Trophoblast cell (in vitro differentiated cells and primary cell): ENCODE results near the gene ATF7IP2.
A peak's percentile ranks its signal among the peaks of the same experiment; 100 is the strongest.

Source experiments
- DNase-seq, 2 donors: peaks; one replicate each; pipeline ENCODE4 v3.0.0-alpha.2; 2016
- H2AFZ ChIP-seq: 2 replicates; pipeline ENCODE4 v1.6.1; 2013; ENCODE audit warnings: low read length, moderate library complexity, mild to moderate bottlenecking; ENCODE audit not compliant: insufficient read depth, poor library complexity
- H2AK5ac ChIP-seq: 2 replicates; pipeline ENCODE4 v1.6.1; 2013; ENCODE audit warnings: mild to moderate bottlenecking, low read length
- H2BK120ac ChIP-seq: 2 replicates; pipeline ENCODE4 v1.6.1; 2013; ENCODE audit warnings: low read length, mild to moderate bottlenecking, moderate library complexity; ENCODE audit not compliant: insufficient read depth, poor library complexity
- H2BK12ac ChIP-seq: 2 replicates; pipeline ENCODE4 v1.6.1; 2013; ENCODE audit warnings: mild to moderate bottlenecking, low read length, moderate library complexity
- H2BK5ac ChIP-seq: 2 replicates; pipeline ENCODE4 v1.6.1; 2013; ENCODE audit warnings: low read length, low read depth, moderate library complexity, mild to moderate bottlenecking; ENCODE audit not compliant: poor library complexity
- H3K14ac ChIP-seq: 2 replicates; pipeline ENCODE4 v1.6.1; 2013; ENCODE audit warnings: mild to moderate bottlenecking, low read length
- H3K18ac ChIP-seq: 2 replicates; pipeline ENCODE4 v1.6.1; 2013; ENCODE audit warnings: mild to moderate bottlenecking, low read length
- H3K23ac ChIP-seq: 2 replicates; pipeline ENCODE4 v1.6.1; 2013; ENCODE audit warnings: low read length
- H3K27ac ChIP-seq: 2 replicates; pipeline ENCODE4 v1.5.1; 2013; ENCODE audit warnings: low read depth, mild to moderate bottlenecking, inconsistent platforms, low read length, moderate library complexity
- H3K27me3 ChIP-seq: 2 replicates; pipeline ENCODE4 v1.6.1; 2013; ENCODE audit warnings: inconsistent platforms, mild to moderate bottlenecking, low read length, moderate library complexity; ENCODE audit not compliant: insufficient read depth
- H3K36me3 ChIP-seq, 2 experiments: 1 replicate in 1 of 2; 2 replicates in 1 of 2; pipeline ENCODE4 v1.6.1; 2013; ENCODE audit warnings: low read length in 2 of 2, mild to moderate bottlenecking in 2 of 2, moderate library complexity in 1 of 2; ENCODE audit not compliant: insufficient read depth in 2 of 2, control insufficient read depth in 1 of 2
- H3K4ac ChIP-seq: 2 replicates; pipeline ENCODE4 v1.6.1; 2013; ENCODE audit warnings: low read depth, mild to moderate bottlenecking, low read length, moderate library complexity
- H3K4me1 ChIP-seq, 2 experiments: 1 replicate in 1 of 2; 2 replicates in 1 of 2; pipeline ENCODE4 v1.6.1; 2013; ENCODE audit warnings: low read length in 2 of 2, mild to moderate bottlenecking in 2 of 2, moderate library complexity in 1 of 2; ENCODE audit not compliant: insufficient read depth in 2 of 2, control insufficient read depth in 1 of 2
- H3K4me2 ChIP-seq: 2 replicates; pipeline ENCODE4 v1.6.1; 2013; ENCODE audit warnings: inconsistent platforms, mild to moderate bottlenecking, low read length, moderate library complexity
- H3K4me3 ChIP-seq: 2 replicates; pipeline ENCODE4 v1.5.1; 2013; ENCODE audit warnings: mild to moderate bottlenecking, low read depth, low read length, inconsistent platforms
- H3K79me1 ChIP-seq: one replicate; pipeline ENCODE4 v1.6.1; 2013; ENCODE audit warnings: low read length
- H3K79me2 ChIP-seq: 2 replicates; pipeline ENCODE4 v1.6.1; 2013; ENCODE audit warnings: low read length, mild to moderate bottlenecking; ENCODE audit not compliant: control insufficient read depth, insufficient read depth, poor library complexity
- H3K9ac ChIP-seq: 2 replicates; pipeline ENCODE4 v1.6.1; 2013; ENCODE audit warnings: mild to moderate bottlenecking, low read length
- H3K9me3 ChIP-seq: 2 replicates; pipeline ENCODE4 v1.6.1; 2013; ENCODE audit warnings: low read depth, mild to moderate bottlenecking, control low read depth, inconsistent platforms, low read length; ENCODE audit not compliant: insufficient read depth
- H4K12ac ChIP-seq: 2 replicates; pipeline ENCODE4 v1.6.1; 2013; ENCODE audit warnings: low read depth, mild to moderate bottlenecking, low read length, moderate library complexity
- H4K8ac ChIP-seq: 2 replicates; pipeline ENCODE4 v1.6.1; 2013; ENCODE audit warnings: low read depth, mild to moderate bottlenecking, low read length, moderate library complexity
- H4K91ac ChIP-seq: one replicate; pipeline ENCODE4 v1.6.1; 2013; ENCODE audit warnings: low read depth, mild to moderate bottlenecking, low read length, moderate library complexity
- WGBS: extraction: QIAGEN DNeasy Blood & Tissue Kit; methylation state at CpG from one replicate; pipeline ENCODE4 v1.1.7; 2013; ENCODE audit warnings: missing lambda C conversion rate; ENCODE audit not compliant: insufficient read length, insufficient coverage; ENCODE audit errors: extremely low coverage; 5-methylcytosine and 5-hydroxymethylcytosine counted together

The ATF7IP2 gene

DNA sequence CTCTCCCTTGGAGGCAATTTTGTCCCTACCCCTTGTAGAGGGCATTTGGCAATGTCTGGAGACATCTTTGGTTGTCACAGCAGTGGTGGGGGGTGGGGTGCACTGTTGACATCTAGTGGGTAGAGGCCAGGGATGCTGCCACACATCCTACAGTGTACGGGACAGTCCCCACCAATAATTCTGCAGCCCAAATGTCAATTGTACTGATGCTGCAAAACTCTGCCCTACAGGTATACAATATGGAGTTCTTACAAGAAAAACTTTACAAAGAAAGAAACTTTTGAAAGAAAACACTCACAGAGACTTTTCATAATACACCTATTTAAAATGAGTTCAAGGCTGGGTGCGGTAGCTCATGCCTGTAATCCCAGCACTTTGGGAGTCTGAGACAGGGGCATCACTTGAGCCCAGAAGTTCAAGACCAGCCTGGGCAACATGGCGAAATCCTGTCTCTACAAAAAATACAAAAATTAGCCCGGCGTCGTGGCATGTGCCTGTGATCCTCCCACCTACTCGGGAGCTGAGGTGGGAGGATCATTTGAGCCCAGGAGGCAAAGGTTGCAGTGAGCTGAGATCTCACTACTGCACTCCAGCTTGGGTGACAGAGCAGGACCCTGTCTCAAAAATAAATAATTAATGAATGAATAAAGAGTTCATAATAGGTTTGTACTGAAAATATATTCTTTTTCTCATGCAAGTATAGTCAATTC is 135.2 kb downstream of the ATF7IP2 start:
- H3K79me2 ChIP-seq: no peaks in the 10 kb centered on the region

DNA sequence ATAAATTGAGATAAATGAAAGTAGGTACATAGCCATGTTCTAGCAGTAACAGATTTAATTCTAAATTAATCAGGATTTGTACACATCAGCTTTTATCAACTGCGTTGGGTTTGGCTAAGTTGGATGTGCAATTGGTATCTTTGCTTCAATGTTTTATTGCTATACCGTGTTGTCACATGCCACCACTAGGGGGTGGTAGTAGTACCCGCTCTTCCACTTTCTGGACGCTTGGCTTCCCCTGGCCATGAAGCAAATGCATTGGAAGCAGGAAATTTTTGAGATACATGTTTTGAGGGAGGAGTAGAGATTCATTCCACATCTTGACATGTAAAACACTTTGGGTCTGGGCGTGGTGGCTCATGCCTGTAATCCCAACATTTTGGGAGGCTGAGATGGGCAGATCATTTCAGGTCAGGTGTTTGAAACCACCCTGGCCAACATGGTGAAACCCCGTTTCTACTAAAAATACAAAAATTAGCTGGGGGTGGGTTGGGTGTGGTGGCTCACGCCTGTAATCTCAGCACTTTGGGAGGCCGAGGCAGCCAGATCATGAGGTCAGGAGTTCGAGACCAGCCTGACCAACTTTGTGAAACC is 135.9 kb downstream of the ATF7IP2 start:
- H3K4me1 ChIP-seq: no peaks in the 10 kb centered on the region
- WGBS: no CpG with 5 or more reads among the region's 9 CpGs

More for the DNA sequence above, 135.2 kb downstream of the ATF7IP2 start:
- Histone ChIP-seq H3K79me1 (no peaks in the 10 kb centered on the region), H4K8ac (no peak overlapping the region), H3K18ac (no peak overlapping the region), H2BK120ac (no peak overlapping the region), H2BK12ac (no peak overlapping the region), H2AK5ac (no peak overlapping the region), H3K4me1 (no peaks in the 10 kb centered on the region), H2BK5ac (no peak overlapping the region), H3K14ac (no peak overlapping the region), H2AFZ (no peak overlapping the region), H3K27ac (no peak overlapping the region), H4K12ac (no peak overlapping the region), H3K23ac (no peak overlapping the region), H3K27me3 (no peaks in the 10 kb centered on the region), H3K4ac (no peak overlapping the region), H3K9ac (peak overlapping the region; percentile 57), H3K9me3 (no peaks in the 10 kb centered on the region), H4K91ac (no peak overlapping the region), H3K4me2 (no peak overlapping the region), H3K36me3 (no peaks in the 10 kb centered on the region), H3K4me3 (no peak overlapping the region)
- WGBS: no CpG with 5 or more reads among the region's 7 CpGs
- no peak for DNase-seq

DNA sequence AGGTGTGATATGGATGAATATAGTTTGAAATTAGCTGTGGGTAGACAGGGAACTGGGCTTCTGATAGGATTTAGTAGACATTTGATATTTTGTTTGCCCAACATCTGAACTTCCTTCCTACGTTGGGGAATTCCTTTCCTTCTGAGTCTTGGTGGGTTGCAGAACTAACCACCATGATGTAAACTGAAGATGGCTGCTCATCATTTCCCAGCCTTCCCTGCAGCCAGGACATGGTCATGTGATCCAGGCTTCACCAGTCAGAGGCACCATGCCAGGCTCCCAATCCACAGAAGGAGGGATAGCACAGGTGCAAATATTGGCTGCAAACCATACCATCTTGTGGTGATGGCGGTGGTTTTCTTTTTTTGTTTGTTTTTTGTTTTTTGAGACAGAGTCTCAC is 137.1 kb downstream of the ATF7IP2 start:
- Histone ChIP-seq H3K79me1 (no peaks in the 10 kb centered on the region), H4K8ac (no peak overlapping the region), H3K9me3 (no peaks in the 10 kb centered on the region), H3K27ac (no peak overlapping the region), H3K18ac (no peak overlapping the region), H3K4me1 (no peaks in the 10 kb centered on the region), H4K91ac (no peak overlapping the region), H3K79me2 (no peaks in the 10 kb centered on the region), H3K14ac (no peak overlapping the region), H3K9ac (no peak overlapping the region), H2AK5ac (no peak overlapping the region), H3K23ac (no peak overlapping the region), H3K27me3 (no peaks in the 10 kb centered on the region), H3K36me3 (no peaks in the 10 kb centered on the region), H2BK5ac (no peak overlapping the region), H2AFZ (no peak overlapping the region), H2BK12ac (no peak overlapping the region), H2BK120ac (no peak overlapping the region), H4K12ac (no peak overlapping the region), H3K4me3 (no peak overlapping the region), H3K4ac (no peak overlapping the region), H3K4me2 (no peak overlapping the region)
- no CpG with 5 or more reads among the region's 2 CpGs for WGBS
- no peak for DNase-seq

More for the DNA sequence above, 135.9 kb downstream of the ATF7IP2 start:
- Histone ChIP-seq H2BK12ac (no peak overlapping the region), H3K27ac (no peak overlapping the region), H4K12ac (no peak overlapping the region), H3K18ac (no peak overlapping the region), H2BK5ac (no peak overlapping the region), H3K23ac (no peak overlapping the region), H3K36me3 (no peaks in the 10 kb centered on the region), H3K9me3 (no peaks in the 10 kb centered on the region), H2AFZ (no peak overlapping the region), H2AK5ac (no peak overlapping the region), H3K4ac (no peak overlapping the region), H4K8ac (no peak overlapping the region), H3K79me2 (no peaks in the 10 kb centered on the region), H3K79me1 (no peaks in the 10 kb centered on the region), H4K91ac (no peak overlapping the region), H2BK120ac (no peak overlapping the region), H3K9ac (no peak overlapping the region), H3K27me3 (no peaks in the 10 kb centered on the region), H3K4me2 (no peak overlapping the region), H3K4me3 (no peak overlapping the region), H3K14ac (no peak overlapping the region)
- DNase-seq: peak; percentile 52 to 90

DNA sequence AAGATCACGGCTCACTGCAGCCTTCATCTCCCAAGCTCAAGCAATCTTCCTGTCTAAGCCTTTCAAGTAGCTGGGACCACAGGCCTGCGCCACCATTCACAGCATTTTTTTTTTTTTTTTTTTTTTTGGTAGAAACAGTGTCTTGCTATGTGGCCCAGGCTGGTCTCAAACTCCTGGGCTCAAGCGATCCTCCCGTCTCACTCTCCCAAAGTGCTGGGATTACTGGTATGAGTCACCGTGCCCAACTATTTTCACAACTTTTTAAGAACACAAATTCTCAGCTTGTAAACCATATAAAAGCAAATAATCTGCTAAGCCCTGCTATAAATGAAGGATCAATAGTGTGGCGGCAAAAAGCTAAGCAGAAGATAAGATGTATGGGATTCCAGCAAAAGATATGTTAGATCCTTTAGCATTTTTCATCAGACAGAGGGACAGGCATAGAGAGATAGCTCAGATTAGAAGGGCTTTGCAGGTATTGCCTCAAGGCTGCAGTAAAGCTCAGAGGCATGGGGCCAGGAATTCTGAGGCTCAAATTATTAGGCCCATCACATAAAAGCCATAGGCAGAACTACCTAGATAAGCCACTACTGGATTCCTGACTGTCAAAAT is 139.5 kb downstream of the ATF7IP2 start:
- Histone ChIP-seq H3K4me3 (no peak overlapping the region), H4K12ac (no peak overlapping the region), H3K36me3 (peaks cover 0 to under 1% of the 10 kb centered on the region in 2 experiments), H3K4me1 (no peaks in the 10 kb centered on the region), H3K4ac (no peak overlapping the region), H3K79me1 (no peaks in the 10 kb centered on the region), H2BK120ac (no peak overlapping the region), H2BK5ac (no peak overlapping the region), H3K27me3 (no peaks in the 10 kb centered on the region), H4K91ac (no peak overlapping the region), H3K14ac (no peak overlapping the region), H3K18ac (no peak overlapping the region), H4K8ac (no peak overlapping the region), H3K23ac (no peak overlapping the region), H3K27ac (no peak overlapping the region), H2BK12ac (no peak overlapping the region), H3K9me3 (no peaks in the 10 kb centered on the region), H2AK5ac (no peak overlapping the region), H3K9ac (no peak overlapping the region), H2AFZ (no peak overlapping the region), H3K4me2 (no peak overlapping the region), H3K79me2 (no peaks in the 10 kb centered on the region)
- WGBS: no CpG with 5 or more reads among the region's 6 CpGs
- peak; percentile 52 to 76 for DNase-seq
